ENCODE results near the gene DCC. TPM values are rescaled to one million over a fixed set of nuclear protein-coding genes. Genes with fewer than 3 reads are reported as not detected.
A peak's percentile ranks its signal among the peaks of the same experiment; 100 is the strongest.

The DCC gene
- total RNA-seq, 1 donor from 2014 or later = not detected

- TF ChIP-seq, protein P1, sequence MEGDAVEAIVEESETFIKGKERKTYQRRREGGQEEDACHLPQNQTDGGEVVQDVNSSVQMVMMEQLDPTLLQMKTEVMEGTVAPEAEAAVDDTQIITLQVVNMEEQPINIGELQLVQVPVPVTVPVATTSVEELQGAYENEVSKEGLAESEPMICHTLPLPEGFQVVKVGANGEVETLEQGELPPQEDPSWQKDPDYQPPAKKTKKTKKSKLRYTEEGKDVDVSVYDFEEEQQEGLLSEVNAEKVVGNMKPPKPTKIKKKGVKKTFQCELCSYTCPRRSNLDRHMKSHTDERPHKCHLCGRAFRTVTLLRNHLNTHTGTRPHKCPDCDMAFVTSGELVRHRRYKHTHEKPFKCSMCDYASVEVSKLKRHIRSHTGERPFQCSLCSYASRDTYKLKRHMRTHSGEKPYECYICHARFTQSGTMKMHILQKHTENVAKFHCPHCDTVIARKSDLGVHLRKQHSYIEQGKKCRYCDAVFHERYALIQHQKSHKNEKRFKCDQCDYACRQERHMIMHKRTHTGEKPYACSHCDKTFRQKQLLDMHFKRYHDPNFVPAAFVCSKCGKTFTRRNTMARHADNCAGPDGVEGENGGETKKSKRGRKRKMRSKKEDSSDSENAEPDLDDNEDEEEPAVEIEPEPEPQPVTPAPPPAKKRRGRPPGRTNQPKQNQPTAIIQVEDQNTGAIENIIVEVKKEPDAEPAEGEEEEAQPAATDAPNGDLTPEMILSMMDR (conservative IDR thresholded peaks at IDR 0.05; ENCODE audit: low read depth, low read length) = no peak
- H3K4me3 ChIP-seq (ENCODE audit: low read depth, low read length) = no peak overlapping the region
- DNase-seq (ENCODE audit: low read depth) = no peak
Measured at GRCh38 chr18:53531896-53532295, 1191.9 kb downstream of the DCC start.

DNA sequence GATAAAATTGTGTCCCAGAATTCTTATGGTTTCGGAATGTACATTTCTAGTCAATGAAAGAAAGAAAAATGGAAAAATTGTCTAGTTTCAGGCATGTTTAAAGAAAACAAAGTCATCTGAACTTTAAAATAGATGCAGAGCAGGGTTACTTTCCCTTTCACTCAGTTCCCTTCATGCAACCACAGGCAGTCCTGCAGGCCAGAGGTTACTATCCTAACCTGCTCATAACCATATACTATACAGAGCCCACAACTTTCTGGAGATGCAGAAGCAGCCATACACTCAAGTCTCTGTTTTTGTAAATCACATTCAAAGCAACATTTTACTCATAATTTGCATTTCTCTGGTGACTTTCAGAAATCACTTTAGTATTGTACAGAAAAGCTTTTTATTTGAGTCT, 1194.2 kb downstream of the DCC start:
- H3K4me3 ChIP-seq (ENCODE audit: low read depth, low read length) = no peak overlapping the region
- DNase-seq (ENCODE audit: low read depth) = no peak
- TF ChIP-seq, protein P1 (conservative IDR thresholded peaks at IDR 0.05; ENCODE audit: low read depth, low read length) = no peak

- no peak for DNase-seq (ENCODE audit: low read depth)
- TF ChIP-seq, protein P1 (conservative IDR thresholded peaks at IDR 0.05; ENCODE audit: low read depth, low read length) = no peak
- H3K4me3 ChIP-seq (ENCODE audit: low read depth, low read length) = no peak overlapping the region
Measured at GRCh38 chr18:53534695-53535094, 1194.7 kb downstream of the DCC start.

GRCh38 chr18:53536908-53537307, 1196.9 kb downstream of the DCC start:
- DNase-seq (ENCODE audit: low read depth) = no peak
- no peak overlapping the region for H3K4me3 ChIP-seq (ENCODE audit: low read depth, low read length)
- TF ChIP-seq, protein P1 (conservative IDR thresholded peaks at IDR 0.05; ENCODE audit: low read depth, low read length) = no peak

- no peak overlapping the region for H3K4me3 ChIP-seq (ENCODE audit: low read depth, low read length)
- peak; percentile 12 for DNase-seq (ENCODE audit: low read depth)
- TF ChIP-seq, protein P1 (conservative IDR thresholded peaks at IDR 0.05; ENCODE audit: low read depth, low read length) = no peak
Measured at GRCh38 chr18:53541924-53542323, 1201.9 kb downstream of the DCC start.

DNA sequence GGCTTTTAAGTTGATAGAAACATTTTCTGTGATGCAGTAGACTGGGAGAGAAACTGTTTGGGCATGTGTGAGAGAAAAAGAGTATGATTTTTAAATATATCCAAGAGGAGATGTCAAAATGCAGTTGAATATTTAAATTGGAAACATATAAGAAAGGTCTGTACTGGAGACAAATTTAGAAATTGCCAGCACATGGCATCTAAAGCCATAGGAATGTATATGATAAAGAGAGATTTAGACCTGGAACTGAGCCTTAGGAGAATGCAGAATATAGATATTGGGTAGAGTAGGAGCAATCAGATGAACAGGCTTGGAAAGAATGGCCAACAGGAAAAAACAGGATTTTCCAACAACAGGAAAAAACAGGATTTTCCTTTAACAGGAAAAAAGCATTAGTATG, 1203.7 kb downstream of the DCC start:
- DNase-seq (ENCODE audit: low read depth) = no peak
- TF ChIP-seq, protein P1 (conservative IDR thresholded peaks at IDR 0.05; ENCODE audit: low read depth, low read length) = no peak
- no peak overlapping the region for H3K4me3 ChIP-seq (ENCODE audit: low read depth, low read length)

DNA sequence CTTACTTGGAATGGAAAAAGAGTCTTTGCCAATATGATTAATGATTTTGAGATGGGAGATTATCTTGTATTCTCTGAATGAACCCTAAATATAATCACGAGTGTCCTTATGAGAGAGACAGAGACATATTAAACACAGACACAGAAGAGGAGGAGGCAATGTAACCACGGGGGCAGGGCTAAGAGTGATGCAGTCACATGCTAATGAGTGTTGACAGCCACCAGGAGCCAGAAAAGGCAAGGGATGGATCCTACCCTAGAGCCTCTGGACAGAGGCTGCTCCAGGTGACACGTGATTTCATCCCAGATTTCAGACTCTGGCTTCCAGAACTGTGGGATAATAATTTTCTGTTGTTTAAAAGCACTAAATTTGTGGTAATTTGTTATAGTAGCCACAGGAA, 1204.9 kb downstream of the DCC start:
- TF ChIP-seq, protein P1 (conservative IDR thresholded peaks at IDR 0.05; ENCODE audit: low read depth, low read length) = no peak
- no peak overlapping the region for H3K4me3 ChIP-seq (ENCODE audit: low read depth, low read length)
- DNase-seq (ENCODE audit: low read depth) = no peak

All from epithelial cell of proximal tubule (primary cell).